Neural progenitor cell (in vitro differentiated cells): ENCODE measurements around the gene RPS6KB2.

Source experiments
- EZH2 ChIP-seq: fragments of 200-600 bp; sonication (generic); IDR thresholded peaks from 2 replicates; pipeline ENCODE4 v1.6.1; 2017; ENCODE audit warnings: antibody characterized with exemption, mild to moderate bottlenecking, moderate library complexity
- EZH2phosphoT487 ChIP-seq: fragments of 200-600 bp; sonication (generic); IDR thresholded peaks from 2 replicates; pipeline ENCODE4 v1.6.1; 2017; ENCODE audit warnings: antibody characterized with exemption
- TF ChIP-seq, protein P1 (sequence below): fragments of 200-600 bp; sonication (generic); IDR thresholded peaks from 2 replicates; pipeline ENCODE4 v1.5.1; 2017; ENCODE audit warnings: antibody characterized with exemption, mild to moderate bottlenecking

DNA sequence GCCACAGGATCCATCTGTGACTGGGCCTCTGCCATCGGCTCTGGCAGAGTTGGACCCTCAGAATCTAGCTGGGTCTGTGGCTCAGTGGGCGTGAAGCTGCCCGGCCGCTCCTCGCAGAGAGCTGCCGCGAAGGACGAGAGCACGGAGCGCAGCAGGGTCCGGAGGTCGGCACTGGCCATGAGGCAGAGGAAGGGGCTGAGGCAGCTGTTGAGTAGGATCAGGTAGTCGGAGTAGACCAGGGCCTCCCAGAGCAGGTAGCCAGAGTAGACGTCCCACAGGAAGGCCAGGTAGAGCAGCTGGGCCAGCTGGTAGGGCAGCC lies 23.3 kb downstream of the RPS6KB2 start:
- TF ChIP-seq, protein P1, sequence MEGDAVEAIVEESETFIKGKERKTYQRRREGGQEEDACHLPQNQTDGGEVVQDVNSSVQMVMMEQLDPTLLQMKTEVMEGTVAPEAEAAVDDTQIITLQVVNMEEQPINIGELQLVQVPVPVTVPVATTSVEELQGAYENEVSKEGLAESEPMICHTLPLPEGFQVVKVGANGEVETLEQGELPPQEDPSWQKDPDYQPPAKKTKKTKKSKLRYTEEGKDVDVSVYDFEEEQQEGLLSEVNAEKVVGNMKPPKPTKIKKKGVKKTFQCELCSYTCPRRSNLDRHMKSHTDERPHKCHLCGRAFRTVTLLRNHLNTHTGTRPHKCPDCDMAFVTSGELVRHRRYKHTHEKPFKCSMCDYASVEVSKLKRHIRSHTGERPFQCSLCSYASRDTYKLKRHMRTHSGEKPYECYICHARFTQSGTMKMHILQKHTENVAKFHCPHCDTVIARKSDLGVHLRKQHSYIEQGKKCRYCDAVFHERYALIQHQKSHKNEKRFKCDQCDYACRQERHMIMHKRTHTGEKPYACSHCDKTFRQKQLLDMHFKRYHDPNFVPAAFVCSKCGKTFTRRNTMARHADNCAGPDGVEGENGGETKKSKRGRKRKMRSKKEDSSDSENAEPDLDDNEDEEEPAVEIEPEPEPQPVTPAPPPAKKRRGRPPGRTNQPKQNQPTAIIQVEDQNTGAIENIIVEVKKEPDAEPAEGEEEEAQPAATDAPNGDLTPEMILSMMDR = no peak
- TF ChIP-seq EZH2 (no peak), EZH2phosphoT487 (no peak)
